ENCODE data around the gene UBA6. TPM values are rescaled to one million over a fixed set of nuclear protein-coding genes. Genes with fewer than 3 reads are reported as not detected.

Gene UBA6
- polyA plus RNA-seq, 1 donor = 48.7 TPM

- no peak for DNase-seq (ENCODE audit: low read depth)
These were observed 124.4 kb downstream of the UBA6 start for GRCh38 chr4:67576538-67576937.

GRCh38 chr4:67576059-67576466 lies 124.9 kb downstream of the UBA6 start:
- DNase-seq (ENCODE audit: low read depth) = no peak

- no peak for DNase-seq (ENCODE audit: low read depth)
These were observed 125.5 kb downstream of the UBA6 start for GRCh38 chr4:67575232-67576058.

- no peak for DNase-seq (ENCODE audit: low read depth)
These were observed 127.8 kb downstream of the UBA6 start for GRCh38 chr4:67573193-67573592.

- DNase-seq (ENCODE audit: low read depth) = no peak
These were observed 129.0 kb downstream of the UBA6 start for GRCh38 chr4:67571975-67572374.

- no peak for DNase-seq (ENCODE audit: low read depth)
These were observed 130.4 kb downstream of the UBA6 start for GRCh38 chr4:67570537-67570936.

- DNase-seq (ENCODE audit: low read depth) = no peak
These were observed 132.1 kb downstream of the UBA6 start for GRCh38 chr4:67568820-67569219.

- no peak for DNase-seq (ENCODE audit: low read depth)
These were observed 134.6 kb downstream of the UBA6 start for GRCh38 chr4:67566335-67566734.

GRCh38 chr4:67565284-67565683 lies 135.7 kb downstream of the UBA6 start:
- no peak for DNase-seq (ENCODE audit: low read depth)

Other genes with a start within 250 kb of the UBA6 start
- gene CENPC, start 155.7 kb downstream of the UBA6 start, polyA plus RNA-seq (ENCODE audit: insufficient read length) = 14.6 TPM
- gene STAP1, start 142.4 kb downstream of the UBA6 start, polyA plus RNA-seq (ENCODE audit: insufficient read length) = 0.09 TPM
- 0.52 TPM for gene GNRHR, start 53.2 kb upstream of the UBA6 start, polyA plus RNA-seq (ENCODE audit: insufficient read length)
- 0.19 TPM for gene TMPRSS11D, start 182.8 kb upstream of the UBA6 start, polyA plus RNA-seq (ENCODE audit: insufficient read length)

Measured in forelimb muscle (tissue), 1 donor.